Measurements from ENCODE around the gene KIF5C.

Gene KIF5C

DNA sequence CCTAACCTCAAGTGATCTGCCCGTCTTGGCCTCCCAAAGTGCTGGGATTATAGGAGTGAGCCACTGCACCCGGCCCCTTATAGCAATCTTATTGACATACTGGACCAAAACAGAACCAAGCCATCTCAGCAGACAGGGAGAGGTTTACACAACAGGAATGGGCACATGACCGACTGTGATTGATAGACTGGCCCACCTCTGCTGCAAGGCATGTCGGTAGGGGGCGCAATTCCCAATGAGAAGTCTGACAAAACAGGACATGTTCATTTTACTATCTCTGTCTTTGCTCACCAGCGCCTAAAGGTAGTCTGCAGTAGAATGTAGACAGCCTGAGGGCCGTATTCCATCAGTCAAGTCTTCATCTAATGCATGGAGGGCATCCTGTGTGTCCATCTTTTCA, 165.4 kb downstream of the KIF5C start:
- DNase-seq (ENCODE audit: low read depth, low spot score) = no peak

DNA sequence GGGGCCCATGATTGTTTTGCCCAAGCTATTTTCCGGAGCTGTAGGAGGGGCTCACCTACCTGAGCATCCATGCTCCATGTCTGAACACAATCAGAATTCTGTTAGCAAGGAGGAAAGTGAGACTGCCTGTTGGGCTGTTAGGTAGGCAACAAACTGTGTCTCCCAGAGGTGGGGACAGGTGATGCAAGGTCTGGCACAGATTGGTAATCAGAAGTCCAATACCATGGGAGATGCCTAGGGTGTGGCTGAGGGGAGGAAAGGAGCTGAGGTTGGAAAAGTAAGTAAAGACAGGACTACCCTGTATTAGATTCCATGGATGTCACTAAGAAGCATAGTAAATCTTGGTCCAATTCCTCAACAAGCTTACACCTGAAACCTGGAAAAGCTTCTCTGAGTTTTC, 166.5 kb downstream of the KIF5C start:
- DNase-seq (ENCODE audit: low read depth, low spot score) = no peak

DNA sequence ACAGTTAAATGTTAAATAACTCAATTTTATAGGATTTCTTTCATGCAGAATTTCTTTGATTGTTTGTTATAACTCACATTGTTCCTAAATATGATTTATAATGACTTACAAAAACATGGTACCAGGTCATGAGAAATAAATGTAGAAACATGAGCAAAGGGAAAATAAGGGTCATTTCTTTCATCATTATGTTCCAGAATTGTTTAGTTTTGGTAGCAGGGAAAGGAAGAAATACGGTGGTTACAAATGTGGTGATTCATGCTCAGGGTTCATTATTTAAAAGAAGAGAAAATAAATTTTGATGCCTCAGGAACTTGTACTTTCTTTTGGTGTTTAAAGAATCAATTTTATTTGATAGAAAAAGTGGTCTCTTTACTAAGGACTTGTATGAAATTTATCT, 167.9 kb downstream of the KIF5C start:
- no peak for DNase-seq (ENCODE audit: low read depth, low spot score)

DNA sequence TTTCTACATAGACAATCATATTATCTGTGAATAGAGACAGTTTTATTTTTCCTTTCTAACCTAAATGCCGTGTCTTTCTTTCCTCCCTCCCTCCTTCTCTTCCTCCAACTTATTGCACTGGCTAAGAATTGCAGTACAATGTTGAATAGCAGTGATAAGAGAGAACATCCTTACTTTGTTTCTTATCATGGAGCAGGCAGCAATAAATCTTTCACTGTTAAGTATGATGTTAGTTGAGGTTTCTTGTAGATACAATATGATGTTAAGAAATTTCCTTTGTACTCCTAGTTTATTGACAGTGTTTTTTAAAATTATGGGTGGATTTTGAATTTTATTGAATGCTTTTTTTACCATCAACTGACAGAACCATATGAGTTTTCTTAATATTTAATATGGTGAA, 169.5 kb downstream of the KIF5C start:
- DNase-seq (ENCODE audit: low read depth, low spot score) = no peak

DNA sequence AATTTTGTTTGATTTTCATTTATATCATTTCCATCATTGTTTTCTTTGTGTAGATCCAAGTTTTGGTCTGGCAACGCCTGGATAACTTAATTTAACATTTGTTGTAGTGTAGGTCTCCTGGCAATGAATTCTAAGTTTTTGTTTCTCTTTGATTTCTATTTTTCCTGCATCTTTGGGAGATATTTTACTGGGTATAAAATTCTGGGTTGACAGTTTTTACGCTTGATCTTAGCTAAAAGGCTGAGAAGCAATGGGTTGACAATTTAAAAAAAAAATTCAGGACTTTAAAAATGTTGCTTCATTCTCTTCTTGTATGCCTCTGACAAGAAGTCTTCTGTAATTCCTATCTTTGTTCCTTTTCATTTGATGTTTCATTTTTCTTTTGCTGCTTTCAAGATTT, 172.1 kb downstream of the KIF5C start:
- DNase-seq (ENCODE audit: low read depth, low spot score) = no peak

DNA sequence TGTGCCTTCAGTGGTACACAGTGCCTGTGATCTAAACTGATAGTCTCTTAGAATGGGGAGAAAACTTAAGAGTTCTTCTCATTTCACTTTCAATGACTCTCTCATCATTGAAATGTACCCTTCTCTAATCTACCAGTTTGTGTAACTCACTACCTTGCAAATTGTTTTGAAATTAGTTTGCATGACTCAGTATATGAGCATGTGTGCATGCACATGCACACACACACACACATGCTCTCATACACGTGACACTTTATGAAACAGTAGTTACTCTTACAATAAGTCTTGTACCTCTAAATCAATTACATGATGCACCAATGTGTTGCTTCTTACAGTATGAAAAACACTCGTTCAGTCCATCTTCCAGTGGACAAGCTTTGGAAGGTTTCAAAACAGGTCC, 174.1 kb downstream of the KIF5C start:
- DNase-seq (ENCODE audit: low read depth, low spot score) = no peak

DNA sequence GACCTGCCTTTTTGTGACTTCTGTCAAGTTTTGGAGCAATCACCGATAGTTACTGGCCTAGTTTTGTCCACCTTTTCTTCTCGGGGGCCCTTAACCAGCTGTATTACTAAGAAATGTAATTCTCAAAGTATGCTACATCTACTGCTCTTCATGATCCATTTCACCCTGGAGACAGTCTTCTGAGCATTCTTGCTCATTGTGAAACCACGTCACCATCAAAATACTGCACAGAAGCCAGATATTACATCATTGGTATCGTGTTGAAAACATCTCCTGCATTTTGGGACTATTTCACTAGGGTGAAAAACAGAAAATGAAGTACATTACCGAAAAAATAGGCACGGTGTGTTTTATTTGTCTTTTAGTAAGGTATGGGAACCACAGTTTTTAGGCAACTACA, 175.2 kb downstream of the KIF5C start:
- no peak for DNase-seq (ENCODE audit: low read depth, low spot score)

DNA sequence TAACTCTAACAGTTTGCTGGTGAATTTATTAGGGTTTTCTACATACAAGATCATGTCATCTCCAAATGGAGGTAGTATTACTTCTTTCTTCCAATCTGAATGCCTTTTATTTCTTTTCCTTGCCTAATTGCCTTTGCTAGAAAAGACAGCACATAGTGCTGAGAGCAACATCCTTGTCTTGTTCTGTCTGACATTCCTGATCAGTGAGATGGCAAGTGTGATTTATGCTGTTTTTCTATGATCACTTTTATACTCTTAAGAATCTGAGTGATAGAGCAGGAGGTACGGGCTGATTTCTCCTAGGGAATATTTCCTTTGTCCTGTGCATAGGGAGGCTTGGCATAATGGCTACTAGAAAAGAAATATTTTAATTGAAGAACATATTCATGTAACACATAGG, 180.7 kb downstream of the KIF5C start:
- no peak for DNase-seq (ENCODE audit: low read depth, low spot score)

DNA sequence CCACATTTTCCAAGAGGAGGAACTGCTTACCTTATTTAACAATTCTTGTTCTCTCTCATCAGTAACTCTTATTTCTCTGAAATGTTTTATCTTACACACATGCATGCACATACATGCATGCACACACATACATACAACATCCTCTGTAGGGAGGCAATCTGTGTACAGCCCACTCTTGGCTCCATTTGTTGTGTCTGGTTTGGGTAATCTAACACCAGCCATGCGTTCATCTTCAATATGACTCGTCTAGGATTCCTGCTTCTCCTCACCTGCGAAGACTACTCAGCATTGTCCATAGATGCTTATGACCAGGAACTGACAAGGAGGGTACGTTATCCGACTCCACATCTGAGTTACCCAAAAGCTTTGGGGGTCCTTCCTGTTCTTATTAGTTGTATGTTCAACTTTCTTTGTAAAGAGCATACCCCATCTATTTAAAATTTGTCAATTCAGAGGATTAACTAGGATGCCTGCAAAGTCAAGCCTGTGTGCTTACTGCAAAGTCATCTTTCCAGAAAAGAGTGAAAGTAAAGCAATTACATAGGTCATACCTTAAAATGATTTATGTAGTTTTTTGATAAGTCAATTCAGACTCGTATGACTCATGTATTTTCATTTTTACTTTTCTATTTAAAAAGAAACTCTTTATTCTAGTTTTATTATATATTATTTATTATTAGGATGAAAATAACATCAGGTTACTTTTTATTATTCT, 181.7 kb downstream of the KIF5C start:
- no peak for DNase-seq (ENCODE audit: low read depth, low spot score)

DNA sequence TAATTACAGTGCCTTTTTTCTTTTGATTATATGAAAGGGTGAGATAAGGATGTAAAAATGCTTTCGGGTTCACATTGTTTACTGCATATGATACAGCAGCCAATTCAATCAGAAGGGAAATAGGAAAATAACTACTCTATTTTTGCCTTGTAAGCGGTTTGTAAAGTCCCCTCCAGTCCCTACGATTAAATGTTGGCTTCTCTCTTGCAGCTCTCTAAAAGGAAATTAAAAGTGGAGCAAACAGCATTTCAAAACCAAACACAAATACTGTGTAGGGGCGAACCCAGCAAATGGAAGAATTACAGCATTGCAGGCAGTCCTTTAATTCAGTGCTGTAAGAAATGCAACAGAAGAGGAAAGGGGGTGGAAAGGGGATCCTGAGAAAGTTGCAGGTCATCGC, 182.4 kb downstream of the KIF5C start:
- no peak for DNase-seq (ENCODE audit: low read depth, low spot score)

DNA sequence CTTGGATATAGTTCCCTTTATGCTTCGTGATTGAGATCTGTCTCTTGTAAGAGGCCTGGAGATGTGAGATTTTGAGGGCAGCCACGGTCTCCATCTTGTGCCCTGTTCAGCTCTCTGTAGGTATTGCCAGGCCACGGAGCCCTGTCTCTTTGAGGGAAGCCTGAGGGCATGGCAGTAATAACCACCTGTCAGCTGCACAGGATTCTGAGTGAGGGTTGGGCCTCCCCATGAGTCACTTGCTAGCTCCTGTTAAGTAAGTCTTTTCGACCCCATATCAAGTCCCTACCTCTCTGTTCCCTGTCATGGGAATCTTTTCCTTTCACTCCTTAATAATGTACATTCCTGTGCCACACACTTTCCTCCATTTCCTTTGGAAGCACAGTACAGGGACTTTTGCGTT, 183.9 kb downstream of the KIF5C start:
- DNase-seq (ENCODE audit: low read depth, low spot score) = no peak

DNA sequence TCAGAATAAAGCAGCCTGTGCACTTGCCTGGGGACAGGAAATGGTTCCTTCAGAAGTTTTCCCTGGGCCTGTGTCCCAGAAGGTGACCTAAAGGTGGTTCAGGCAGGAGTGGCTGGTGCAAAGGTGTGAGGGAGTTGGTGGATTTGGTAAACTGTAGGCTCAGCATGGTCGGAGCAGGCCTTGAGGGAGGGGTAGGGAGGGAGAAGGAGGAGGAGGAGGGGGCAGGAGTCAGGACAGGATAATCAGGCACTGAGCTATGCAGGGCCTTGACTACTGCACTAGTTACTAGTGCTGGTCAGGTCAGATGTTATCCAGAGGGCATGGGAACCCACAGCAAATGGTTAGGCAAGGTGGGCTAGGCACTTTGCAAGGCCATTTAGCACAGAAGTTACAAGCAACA, 184.8 kb downstream of the KIF5C start:
- DNase-seq (ENCODE audit: low read depth, low spot score) = no peak

DNA sequence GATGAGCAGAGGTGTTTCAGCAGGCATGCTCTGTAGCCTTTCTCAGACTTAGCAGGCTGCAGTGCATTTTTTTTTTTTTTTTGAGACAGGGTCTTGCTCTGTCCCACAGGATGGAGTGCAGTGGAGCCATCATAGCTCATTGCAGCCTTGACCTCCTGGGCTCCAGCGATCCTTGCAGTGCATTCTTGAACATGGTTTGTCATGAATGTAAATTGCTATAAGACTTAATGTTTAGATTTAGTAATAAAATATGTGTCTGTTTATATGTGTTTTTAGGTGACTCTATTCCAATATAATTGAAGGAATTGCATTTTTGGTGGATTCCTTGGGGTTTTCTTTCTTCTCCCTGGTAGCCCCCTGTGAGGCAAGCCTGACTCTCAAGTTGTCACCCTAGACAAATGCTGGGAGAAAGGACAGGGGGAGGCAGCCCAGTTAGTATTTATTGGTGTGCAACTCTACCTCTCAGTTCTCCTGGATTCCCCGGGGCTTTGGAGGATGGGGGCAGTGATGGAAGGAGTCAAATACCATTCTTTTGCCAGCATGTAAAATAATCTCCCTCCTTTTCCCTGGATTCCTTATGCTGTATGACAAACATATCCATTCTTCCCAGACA, 186.2 kb downstream of the KIF5C start:
- no peak for DNase-seq (ENCODE audit: low read depth, low spot score)

DNA sequence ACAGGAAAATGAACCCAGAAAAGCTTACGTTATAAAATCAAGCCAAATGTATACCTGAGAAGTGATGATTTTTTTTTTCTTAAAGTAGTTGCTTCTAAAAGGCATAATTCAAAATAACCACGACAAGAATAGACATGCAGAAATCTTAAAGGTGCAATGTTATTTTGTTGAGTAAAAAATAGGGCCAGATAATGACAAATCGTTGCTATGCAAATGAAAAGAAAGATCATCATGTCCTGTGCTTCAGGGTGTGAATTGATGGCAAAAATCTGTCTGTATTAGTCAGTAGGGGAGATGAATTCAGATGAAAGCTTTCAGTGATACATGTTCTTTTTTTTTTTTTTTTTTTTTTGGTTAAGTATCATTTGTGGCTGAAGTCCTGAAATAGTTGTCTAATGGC, 187.5 kb downstream of the KIF5C start:
- no peak for DNase-seq (ENCODE audit: low read depth, low spot score)

DNA sequence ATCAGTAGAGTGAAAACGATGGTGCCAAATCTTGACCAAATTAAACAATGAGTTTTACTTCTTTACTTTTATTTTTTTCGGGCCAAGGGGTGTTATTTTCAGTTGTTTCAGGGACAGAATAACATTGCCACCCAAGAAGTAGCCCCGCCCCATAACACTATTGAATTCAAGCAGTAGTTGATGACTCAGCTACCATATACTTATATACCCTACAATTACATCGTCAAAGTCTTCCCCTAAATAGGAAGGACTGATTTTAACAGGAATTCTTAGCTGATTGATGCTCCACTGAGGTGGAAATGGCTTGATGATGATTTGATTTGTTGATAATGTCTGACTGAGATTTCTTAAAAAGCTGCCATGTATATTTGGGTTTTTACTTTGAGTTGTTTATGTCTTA, 188.2 kb downstream of the KIF5C start:
- DNase-seq (ENCODE audit: low read depth, low spot score) = no peak

DNA sequence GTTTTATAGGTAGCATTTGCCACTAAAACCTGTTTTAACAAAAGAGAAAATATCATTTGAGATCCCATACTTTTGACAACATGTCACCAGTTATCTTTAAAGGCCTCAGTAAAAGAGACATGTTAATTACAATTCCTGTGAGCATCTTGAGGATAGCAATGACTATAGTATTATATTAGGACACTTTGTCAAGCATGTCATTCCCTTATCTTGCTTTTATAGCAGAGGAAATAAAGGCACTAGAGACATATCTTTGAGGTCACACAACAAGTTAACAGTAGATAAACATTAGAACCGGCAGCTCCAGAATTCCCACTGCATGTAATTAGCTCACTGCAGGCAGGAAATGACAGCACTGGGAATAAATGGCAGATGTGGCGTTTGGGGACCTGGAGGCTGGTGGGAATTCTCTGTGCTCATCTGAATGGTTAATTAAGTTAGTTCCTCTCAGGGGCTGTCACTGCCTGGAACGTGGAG, 189.4 kb downstream of the KIF5C start:
- DNase-seq (ENCODE audit: low read depth, low spot score) = no peak

DNA sequence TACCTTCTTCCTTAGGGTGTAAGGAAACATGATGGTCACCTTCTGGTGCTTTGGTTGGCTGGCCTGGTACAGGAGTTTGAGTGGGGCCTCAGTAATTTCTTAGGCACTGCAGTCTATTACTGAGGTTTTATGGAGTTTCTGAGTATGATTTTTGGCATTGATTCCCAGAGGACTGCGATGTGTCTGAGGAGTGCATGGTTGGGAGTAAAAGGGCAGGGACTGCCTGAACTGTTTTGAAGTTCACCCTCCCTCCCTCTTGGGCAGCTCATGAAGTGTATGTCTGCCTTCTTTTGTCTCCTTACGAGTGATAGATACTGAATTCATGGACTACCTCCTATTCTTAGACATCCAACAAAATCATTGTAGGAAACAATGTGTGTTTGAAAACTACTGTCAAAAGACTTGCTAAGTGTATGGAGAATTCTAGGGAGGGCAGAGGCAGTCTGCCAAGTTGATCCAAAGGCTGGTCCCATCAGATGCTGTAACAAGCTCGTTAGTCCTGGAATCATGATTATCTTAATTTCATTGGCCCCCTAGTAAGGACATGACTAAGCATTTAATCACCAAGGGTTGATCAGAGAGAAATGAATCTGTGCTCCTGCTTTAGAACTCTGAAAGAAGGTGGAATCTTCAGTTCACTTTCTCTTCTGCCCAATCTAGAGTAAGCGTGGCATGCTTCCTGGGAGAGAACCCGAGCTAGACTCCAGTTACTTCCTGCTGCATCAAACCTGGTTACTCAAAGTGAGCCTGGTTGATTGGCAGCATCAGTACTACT, 190.0 kb downstream of the KIF5C start:
- no peak for DNase-seq (ENCODE audit: low read depth, low spot score)

DNA sequence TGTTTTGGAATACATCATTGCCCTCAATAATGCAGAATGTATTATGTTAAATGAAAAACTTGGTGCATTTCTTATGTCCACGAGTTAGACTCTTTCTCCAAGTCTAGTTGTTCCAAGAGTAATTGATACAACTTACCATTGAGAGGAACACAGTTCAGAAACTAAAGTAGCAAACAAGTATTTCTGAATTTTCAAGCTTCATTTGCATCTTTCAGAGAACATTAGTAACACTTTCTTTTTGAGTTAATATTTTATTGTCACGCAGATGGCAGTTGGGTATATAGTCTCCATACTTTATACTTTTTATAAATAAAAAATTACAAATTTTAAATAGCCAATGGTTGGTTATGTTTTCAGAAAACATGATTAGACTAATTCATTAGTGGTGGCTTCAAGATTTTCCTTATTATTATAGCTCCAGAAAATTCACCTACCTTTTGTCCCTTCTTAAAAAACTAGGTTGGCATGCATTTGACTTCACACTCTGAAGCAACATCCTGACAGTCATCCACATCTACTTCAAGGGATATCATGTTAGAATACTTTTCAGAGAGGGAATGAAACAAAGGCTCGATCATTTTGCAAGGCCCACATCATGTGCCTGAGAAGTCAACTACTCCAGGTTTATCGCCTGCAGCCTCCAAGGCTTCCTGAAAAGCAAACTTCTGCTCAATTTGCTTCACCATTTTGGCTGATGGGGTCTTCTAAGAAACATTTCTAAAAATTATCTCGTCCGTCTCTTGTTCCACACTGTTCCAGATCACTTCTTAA, 193.4 kb downstream of the KIF5C start:
- no peak for DNase-seq (ENCODE audit: low read depth, low spot score)

DNA sequence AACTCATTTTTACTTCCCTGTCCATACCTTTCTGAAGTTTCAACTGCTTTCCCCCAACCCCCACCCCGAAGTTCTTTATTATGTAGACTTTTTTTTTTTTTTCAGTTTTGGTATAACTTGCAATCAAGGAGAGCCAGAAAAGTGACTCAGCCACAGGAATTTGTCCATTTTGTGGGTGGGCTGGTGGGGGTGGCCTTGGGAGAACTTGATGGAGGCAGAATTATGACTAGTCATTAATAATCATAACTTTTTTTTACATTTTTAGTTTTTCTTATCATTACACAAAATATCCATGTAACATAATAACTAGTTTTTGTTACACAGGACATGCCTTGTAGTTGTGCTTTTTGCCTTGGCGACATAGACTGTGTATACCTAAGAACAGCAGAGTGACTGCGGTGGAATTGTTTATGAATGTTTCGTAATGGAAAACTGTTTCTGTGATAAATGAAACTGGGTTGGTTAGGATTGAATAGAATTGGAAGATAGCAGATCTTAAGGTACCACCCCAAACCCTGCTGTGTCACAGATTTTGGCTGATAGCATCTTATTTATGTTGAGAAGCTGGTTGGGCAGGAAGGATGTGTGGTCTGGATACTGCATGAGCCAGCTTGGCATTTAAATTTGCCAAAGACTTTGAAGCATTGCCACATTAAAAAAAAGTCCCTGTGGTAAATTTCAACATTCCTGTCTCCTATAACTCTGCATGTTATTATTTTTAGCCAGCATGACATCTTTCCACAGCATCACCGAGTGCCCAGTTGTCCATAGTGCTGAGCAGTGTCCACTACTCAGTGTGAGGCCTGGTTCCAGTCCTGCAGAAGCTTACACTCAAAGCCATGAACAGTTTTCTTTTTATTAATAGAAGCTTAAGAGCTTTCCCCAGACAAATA, 194.2 kb downstream of the KIF5C start:
- no peak for DNase-seq (ENCODE audit: low read depth, low spot score)

DNA sequence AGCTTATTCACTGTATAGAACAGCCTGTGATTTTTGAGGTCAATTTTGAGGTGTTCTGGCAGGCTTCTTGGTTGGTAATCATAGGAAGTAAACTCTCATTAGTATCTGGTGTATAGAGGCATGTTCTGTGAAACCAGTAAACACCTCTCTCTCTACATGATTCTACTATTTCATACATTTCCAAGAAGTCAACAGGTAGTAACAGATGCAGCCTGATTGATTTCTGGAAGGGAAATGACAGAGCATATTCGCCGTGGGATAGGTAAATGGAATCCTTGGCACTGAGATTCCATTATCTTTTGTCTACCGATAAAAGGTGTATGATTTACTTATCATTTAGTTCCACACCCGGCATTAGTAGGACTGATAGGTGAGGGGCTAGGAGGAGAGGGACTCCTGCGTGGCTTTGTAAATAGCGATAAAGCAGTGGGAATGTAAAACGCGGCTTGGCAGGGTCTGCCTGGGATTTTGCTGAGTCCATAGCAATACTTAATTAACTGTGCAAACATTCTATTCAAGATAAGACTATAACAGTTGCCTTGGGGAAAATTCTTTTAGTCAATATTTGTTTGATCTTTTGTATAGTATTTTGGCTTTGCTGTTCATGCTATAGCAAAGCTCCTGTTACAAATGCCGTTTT, 195.8 kb downstream of the KIF5C start:
- DNase-seq (ENCODE audit: low read depth, low spot score) = no peak

DNA sequence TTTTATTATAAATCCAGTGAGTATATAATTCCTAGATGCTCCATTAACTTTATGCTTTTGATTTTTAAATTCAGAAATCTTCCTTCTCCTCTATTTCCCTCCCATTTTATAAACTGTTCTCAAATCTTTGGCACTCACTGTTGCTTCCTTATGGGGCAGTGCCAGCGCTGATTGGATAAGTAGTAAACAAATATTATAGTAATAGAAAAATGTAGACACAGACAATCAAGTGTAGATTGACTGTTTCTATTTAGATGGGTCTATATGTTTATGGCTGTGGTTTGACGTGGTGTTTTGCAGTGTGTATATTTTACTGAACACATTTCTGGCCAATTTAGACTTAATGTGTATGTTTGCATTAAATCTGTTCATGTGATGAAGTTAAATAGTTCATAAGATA, 200.1 kb downstream of the KIF5C start:
- DNase-seq (ENCODE audit: low read depth, low spot score) = no peak
